Activated naive CD4-positive, alpha-beta T cell treated with anti-CD3 and anti-CD28 coated beads for 36 hours (primary cell): ENCODE results near the gene FXYD6. TPM values are rescaled to one million over a fixed set of nuclear protein-coding genes. Genes with fewer than 3 reads are reported as not detected.

Experiments
- CTCF ChIA-PET: fragments of 350-600 bp; sonication (Branson Sonifier 250); formaldehyde crosslinking; loops from one replicate; lab custom pipeline; 2021; ENCODE audit warnings: antibody characterized with exemption; lab: Charles Lee
- DNase-seq: peaks from one replicate; pipeline ENCODE4 v3.0.0-alpha.2; 2020
- H3K27ac Mint-ChIP-seq: one replicate; pipeline ENCODE4 v1.8.0; 2021; ENCODE audit warnings: mild to moderate bottlenecking, mixed read lengths
- H3K27me3 Mint-ChIP-seq: one replicate; pipeline ENCODE4 v1.8.0; 2021; ENCODE audit warnings: low read depth, mixed read lengths
- H3K36me3 Mint-ChIP-seq: one replicate; pipeline ENCODE4 v1.8.0; 2021; ENCODE audit warnings: low read depth, mixed read lengths
- H3K4me1 Mint-ChIP-seq: one replicate; pipeline ENCODE4 v1.8.0; 2021; ENCODE audit warnings: low read depth, mixed read lengths
- H3K4me3 Mint-ChIP-seq: one replicate; pipeline ENCODE4 v1.8.0; 2021; ENCODE audit warnings: mild to moderate bottlenecking, moderate library complexity, mixed read lengths
- H3K9me3 Mint-ChIP-seq: one replicate; pipeline ENCODE4 v1.8.0; 2021; ENCODE audit warnings: mixed read lengths
- intact Hi-C: fragments of 100-400 bp; cut with micrococcal nuclease; formaldehyde crosslinking; loops from one replicate; pipeline ENCODE4 v1.15.1; 2023
- total RNA-seq, 2 experiments: library from RNA; stranded (reverse); gene quantifications; one replicate each; pipeline ENCODE4 v1.2.3, GENCODE V29; 2021

The FXYD6 gene
- total RNA-seq, 2 experiments from 2014 or later = not detected

GRCh38 chr11:117917591-117918151, 41.2 kb upstream of the FXYD6 start:
- CTCF ChIA-PET = interaction anchor here (1.2 kb wide), 1 partner anchor 10 kb away, joined by 4 read pairs; no protein-coding TSS in a partner anchor
- intact Hi-C loops = no loop called here
- Mint-ChIP-seq H3K4me3 (no peak overlapping the region), H3K9me3 (no peaks in the 10 kb centered on the region), H3K36me3 (no peaks in the 10 kb centered on the region), H3K27me3 (no peaks in the 10 kb centered on the region), H3K27ac (no peak overlapping the region), H3K4me1 (peaks cover 8% of the 10 kb centered on the region)
- no peak for DNase-seq

- Mint-ChIP-seq H3K4me3 (no peak overlapping the region), H3K36me3 (no peaks in the 10 kb centered on the region), H3K27me3 (no peaks in the 10 kb centered on the region), H3K9me3 (no peaks in the 10 kb centered on the region), H3K27ac (no peak overlapping the region), H3K4me1 (peaks cover 8% of the 10 kb centered on the region)
- no peak for DNase-seq
- CTCF ChIA-PET = interaction anchor here (1.2 to 1.9 kb wide), 3 partner anchors 11 to 136 kb away, joined by 4 to 12 read pairs (median 7); no protein-coding TSS in a partner anchor
- intact Hi-C loops = no loop called here
Observed at GRCh38 chr11:117916956-117917355, 40.5 kb upstream of the FXYD6 start.

GRCh38 chr11:117915672-117916235, 39.3 kb upstream of the FXYD6 start:
- H3K27ac Mint-ChIP-seq = no peak overlapping the region
- H3K36me3 Mint-ChIP-seq = no peaks in the 10 kb centered on the region
- peaks cover 8% of the 10 kb centered on the region for H3K4me1 Mint-ChIP-seq
- no peak for DNase-seq
- H3K9me3 Mint-ChIP-seq = no peaks in the 10 kb centered on the region
- no peaks in the 10 kb centered on the region for H3K27me3 Mint-ChIP-seq
- CTCF ChIA-PET = interaction anchor here (1.0 to 1.9 kb wide), 4 partner anchors 31 to 137 kb away, joined by 4 to 12 read pairs (median 6); no protein-coding TSS in a partner anchor
- intact Hi-C loops = no loop called here
- H3K4me3 Mint-ChIP-seq = no peak overlapping the region

GRCh38 chr11:117914991-117915618, 38.6 kb upstream of the FXYD6 start:
- CTCF ChIA-PET = interaction anchor here (1.0 to 1.9 kb wide), 5 partner anchors 11 to 139 kb away, joined by 3 to 12 read pairs (median 5); no protein-coding TSS in a partner anchor
- no peaks in the 10 kb centered on the region for H3K9me3 Mint-ChIP-seq
- no peaks in the 10 kb centered on the region for H3K27me3 Mint-ChIP-seq
- no peak overlapping the region for H3K4me3 Mint-ChIP-seq
- intact Hi-C loops = no loop called here
- no peaks in the 10 kb centered on the region for H3K36me3 Mint-ChIP-seq
- H3K4me1 Mint-ChIP-seq = peaks cover 8% of the 10 kb centered on the region
- no peak for DNase-seq
- H3K27ac Mint-ChIP-seq = no peak overlapping the region

DNA sequence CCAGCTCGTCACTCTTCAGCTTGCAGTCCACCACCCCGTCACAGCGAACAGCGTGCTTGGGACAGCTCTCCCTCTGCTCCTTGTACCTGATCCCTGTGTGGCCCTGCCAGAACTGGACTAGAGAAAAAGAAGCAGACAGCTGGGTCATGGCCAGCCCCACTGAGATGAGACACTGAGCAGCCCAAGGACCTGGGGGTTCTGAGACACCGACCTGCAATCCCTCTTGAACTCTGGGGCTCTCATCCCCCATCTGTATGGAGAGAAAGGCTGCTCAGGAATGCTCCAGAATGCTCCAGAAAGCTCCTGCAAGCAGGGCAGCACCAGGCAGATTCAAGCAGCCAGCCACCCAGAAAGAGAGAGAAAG, 37.9 kb upstream of the FXYD6 start:
- Mint-ChIP-seq H3K4me3 (no peak overlapping the region), H3K4me1 (peaks cover 3% of the 10 kb centered on the region), H3K27me3 (no peaks in the 10 kb centered on the region), H3K27ac (no peak overlapping the region), H3K9me3 (no peaks in the 10 kb centered on the region), H3K36me3 (no peaks in the 10 kb centered on the region)
- DNase-seq = no peak
- intact Hi-C loops = no loop called here
- CTCF ChIA-PET = interaction anchor here (1.3 to 1.6 kb wide), 3 partner anchors 10 to 139 kb away, joined by 3 to 6 read pairs (median 5); no protein-coding TSS in a partner anchor

DNA sequence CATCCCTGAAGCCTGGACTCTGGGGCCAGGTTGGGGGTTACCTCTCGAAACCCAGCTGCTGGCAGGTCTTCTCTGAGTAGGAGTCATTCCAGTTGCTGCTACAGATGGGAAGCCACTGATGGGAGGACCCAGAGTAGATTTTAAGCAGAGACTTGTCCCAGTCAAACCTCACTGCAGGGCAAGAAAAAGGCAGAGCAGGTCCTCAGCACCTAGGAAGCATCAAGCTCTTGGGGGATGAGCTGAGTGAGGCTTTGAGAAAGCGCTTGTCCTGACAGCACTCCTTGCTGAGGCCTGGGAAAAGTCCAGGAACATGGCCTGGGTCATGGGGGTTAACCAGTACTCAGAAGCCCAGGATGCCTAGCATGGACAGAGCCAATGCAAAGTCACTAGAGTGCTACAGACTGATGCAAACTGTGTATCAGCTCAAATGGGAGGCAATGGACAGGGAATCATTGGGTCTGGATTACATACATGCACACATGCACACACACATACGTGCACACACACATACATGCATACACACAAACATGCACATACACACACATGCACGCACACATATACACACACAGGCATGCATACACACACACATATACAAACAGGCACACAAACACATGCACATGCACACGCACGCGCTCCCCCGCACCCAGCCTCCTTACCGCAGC, 37.4 kb upstream of the FXYD6 start:
- H3K4me3 Mint-ChIP-seq = no peak overlapping the region
- no peak for DNase-seq
- H3K9me3 Mint-ChIP-seq = no peaks in the 10 kb centered on the region
- no peak overlapping the region for H3K27ac Mint-ChIP-seq
- H3K27me3 Mint-ChIP-seq = no peaks in the 10 kb centered on the region
- intact Hi-C loops = no loop called here
- H3K4me1 Mint-ChIP-seq = no peaks in the 10 kb centered on the region
- CTCF ChIA-PET = interaction anchor here (1.3 to 1.6 kb wide), 3 partner anchors 9 to 140 kb away, joined by 3 to 6 read pairs (median 5); no protein-coding TSS in a partner anchor
- no peaks in the 10 kb centered on the region for H3K36me3 Mint-ChIP-seq

GRCh38 chr11:117912497-117912896, 36.0 kb upstream of the FXYD6 start:
- Mint-ChIP-seq H3K4me1 (peaks cover 4% of the 10 kb centered on the region), H3K4me3 (no peak overlapping the region), H3K27me3 (no peaks in the 10 kb centered on the region), H3K36me3 (no peaks in the 10 kb centered on the region), H3K27ac (no peak overlapping the region), H3K9me3 (no peaks in the 10 kb centered on the region)
- DNase-seq = no peak
- CTCF ChIA-PET = no interaction called here
- intact Hi-C loops = no loop called here

GRCh38 chr11:117911694-117912093, 35.2 kb upstream of the FXYD6 start:
- DNase-seq = no peak
- H3K9me3 Mint-ChIP-seq = no peaks in the 10 kb centered on the region
- intact Hi-C loops = no loop called here
- H3K36me3 Mint-ChIP-seq = no peaks in the 10 kb centered on the region
- peaks cover 8% of the 10 kb centered on the region for H3K4me1 Mint-ChIP-seq
- no peak overlapping the region for H3K4me3 Mint-ChIP-seq
- no peak overlapping the region for H3K27ac Mint-ChIP-seq
- no peaks in the 10 kb centered on the region for H3K27me3 Mint-ChIP-seq
- CTCF ChIA-PET = interaction anchor here (1.6 kb wide), 1 partner anchor 35 kb away, joined by 5 read pairs; no protein-coding TSS in a partner anchor

DNA sequence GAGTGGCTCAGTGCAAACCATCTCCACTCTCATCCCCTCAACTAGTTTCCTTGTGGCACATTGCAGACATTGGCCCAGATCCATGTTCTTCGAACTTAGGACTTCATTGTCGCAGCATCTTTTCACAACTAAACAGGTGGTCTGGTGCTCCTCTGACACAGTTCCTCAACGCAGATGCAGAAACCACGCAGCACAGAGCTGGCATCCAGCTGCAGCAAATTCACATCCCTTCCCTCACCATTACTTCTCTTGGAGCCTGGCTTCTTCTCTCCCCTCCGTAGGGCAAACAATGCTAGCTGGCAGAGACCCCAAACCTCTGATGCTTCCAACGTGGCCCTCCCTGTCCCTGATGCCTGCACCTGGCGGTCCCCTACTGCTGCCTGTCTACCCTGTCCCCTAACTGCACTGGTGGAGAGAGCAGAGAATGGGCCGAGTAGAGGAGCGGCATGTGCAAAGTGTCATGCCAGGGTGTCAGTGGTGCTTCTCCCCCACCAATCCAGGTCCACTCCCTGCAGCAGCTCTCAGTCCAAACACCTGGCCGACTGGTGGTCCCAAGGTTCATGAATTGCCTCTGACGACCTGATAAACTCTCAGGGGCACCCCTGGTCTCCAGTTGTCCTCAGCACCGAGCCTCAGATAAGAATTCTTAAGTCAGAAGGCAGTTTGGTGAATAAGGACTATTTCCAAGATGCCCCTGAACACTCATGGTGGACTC, 34.6 kb upstream of the FXYD6 start:
- Mint-ChIP-seq H3K4me1 (peaks cover 8% of the 10 kb centered on the region), H3K36me3 (no peaks in the 10 kb centered on the region), H3K9me3 (no peaks in the 10 kb centered on the region), H3K27me3 (no peaks in the 10 kb centered on the region), H3K4me3 (no peak overlapping the region), H3K27ac (no peak overlapping the region)
- DNase-seq = no peak
- intact Hi-C loops = no loop called here
- CTCF ChIA-PET = interaction anchor here (1.6 kb wide), 1 partner anchor 36 kb away, joined by 5 read pairs; no protein-coding TSS in a partner anchor

GRCh38 chr11:117910525-117910924, 34.1 kb upstream of the FXYD6 start:
- H3K4me1 Mint-ChIP-seq = peaks cover 8% of the 10 kb centered on the region
- H3K27ac Mint-ChIP-seq = no peak overlapping the region
- CTCF ChIA-PET = interaction anchor here (1.6 kb wide), 1 partner anchor 36 kb away, joined by 5 read pairs; no protein-coding TSS in a partner anchor
- H3K4me3 Mint-ChIP-seq = no peak overlapping the region
- H3K36me3 Mint-ChIP-seq = no peaks in the 10 kb centered on the region
- intact Hi-C loops = no loop called here
- H3K27me3 Mint-ChIP-seq = no peaks in the 10 kb centered on the region
- H3K9me3 Mint-ChIP-seq = no peaks in the 10 kb centered on the region
- DNase-seq = no peak

DNA sequence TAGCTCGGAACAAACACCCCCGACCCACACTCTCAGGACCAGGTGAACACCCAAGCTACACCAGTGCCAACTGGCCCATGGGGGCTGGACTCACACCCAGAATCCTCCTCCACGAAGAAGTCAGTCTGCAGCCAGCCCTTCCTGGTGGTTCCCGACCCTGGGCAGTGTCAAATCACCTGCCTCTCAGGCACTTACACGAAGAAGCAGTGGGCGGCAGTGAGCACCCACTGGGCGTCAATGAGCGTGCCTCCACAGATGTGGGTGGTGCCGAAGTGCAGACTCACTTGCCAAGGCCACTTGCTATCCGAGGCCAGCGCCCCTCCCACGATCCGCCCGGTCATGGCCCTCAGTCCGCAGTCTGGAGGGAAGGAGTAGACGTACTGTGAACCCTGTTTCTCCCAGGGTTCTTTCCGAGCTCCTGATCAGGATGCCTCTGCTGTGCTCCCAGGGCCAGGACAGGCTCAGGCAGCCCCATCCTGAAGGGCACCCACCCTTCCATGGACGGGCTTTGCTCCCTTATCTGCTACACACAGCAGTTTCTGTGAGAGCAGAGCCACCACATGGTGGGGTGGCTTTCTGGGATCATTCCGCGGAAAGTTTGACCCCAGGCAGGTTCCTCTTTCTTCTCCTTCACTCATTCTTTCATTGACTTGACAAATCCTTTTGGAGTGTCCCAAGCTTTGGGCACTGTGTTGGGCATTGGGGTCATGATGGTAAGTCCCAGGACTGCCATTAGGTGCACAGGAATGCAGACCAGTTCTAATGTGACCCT, 33.3 kb upstream of the FXYD6 start:
- peaks cover 8% of the 10 kb centered on the region for H3K4me1 Mint-ChIP-seq
- no peaks in the 10 kb centered on the region for H3K9me3 Mint-ChIP-seq
- intact Hi-C loops = loop anchor here (2.0 kb wide), 1 partner anchor 37 kb away; no protein-coding TSS in a partner anchor
- CTCF ChIA-PET = interaction anchor here (0.5 to 1.6 kb wide), 4 partner anchors 18 to 248 kb away, joined by 3 to 5 read pairs (median 4); no protein-coding TSS in a partner anchor
- H3K27me3 Mint-ChIP-seq = no peaks in the 10 kb centered on the region
- H3K4me3 Mint-ChIP-seq = no peak overlapping the region
- no peak overlapping the region for H3K27ac Mint-ChIP-seq
- DNase-seq = no peak
- no peaks in the 10 kb centered on the region for H3K36me3 Mint-ChIP-seq
